Measurements from ENCODE around the gene ADM2. TPM values are rescaled to one million over a fixed set of nuclear protein-coding genes. Genes with fewer than 3 reads are reported as not detected.

Gene ADM2
- total RNA-seq, 1 donor from 2014 or later = 23.0 TPM

- Histone ChIP-seq H2AFZ (ENCODE audit: low read depth, low read length) (no peak overlapping the region), H4K20me1 (ENCODE audit: insufficient read depth, low read length) (no peaks in the 10 kb centered on the region), H3K4me2 (ENCODE audit: low read length) (no peak overlapping the region), H3K27me3 (ENCODE audit: insufficient read depth, low read length) (no peaks in the 10 kb centered on the region), H3K79me2 (ENCODE audit: insufficient read depth, low read length) (no peaks in the 10 kb centered on the region), H3K36me3 (ENCODE audit: insufficient read depth, low read length) (peaks cover 8% of the 10 kb centered on the region), H3K4me3 (ENCODE audit: insufficient read depth, low read depth, low read length) (no peak overlapping the region), H3K9ac (ENCODE audit: low read length) (no peak overlapping the region), H3K9me3 (ENCODE audit: insufficient read depth, low read depth, low read length) (no peaks in the 10 kb centered on the region), H3K4me1 (ENCODE audit: insufficient read depth, low read length) (no peaks in the 10 kb centered on the region), H3K27ac (ENCODE audit: low read depth, low read length) (no peak overlapping the region)
- Mint-ChIP-seq H3K4me3 (ENCODE audit: unreplicated experiment) (no peak overlapping the region), H3K27me3 (ENCODE audit: low read depth, unreplicated experiment) (no peaks in the 10 kb centered on the region), H3K4me1 (ENCODE audit: low read depth, unreplicated experiment) (no peaks in the 10 kb centered on the region), H3K9me3 (ENCODE audit: unreplicated experiment) (no peaks in the 10 kb centered on the region), H3K36me3 (ENCODE audit: low read depth, unreplicated experiment) (peaks cover 13% of the 10 kb centered on the region), H3K27ac (ENCODE audit: unreplicated experiment) (no peak overlapping the region)
- DNase-seq (ENCODE audit: low read depth) (no peak), FAIRE-seq (no peak)
- no peak for TF ChIP-seq EZH2 (IDR thresholded peaks at IDR 0.05; ENCODE audit: insufficient read depth, low read length)
- TF ChIP-seq CTCF (IDR thresholded peaks at IDR 0.05; ENCODE audit: insufficient read depth, low read depth, low read length) = no peak
These were observed 24.7 kb upstream of the ADM2 start for GRCh38 chr22:50456466-50457234.

GRCh38 chr22:50459016-50459415, 22.3 kb upstream of the ADM2 start:
- Histone ChIP-seq H2AFZ (ENCODE audit: low read depth, low read length) (no peak overlapping the region), H3K79me2 (ENCODE audit: insufficient read depth, low read length) (no peaks in the 10 kb centered on the region), H3K4me2 (ENCODE audit: low read length) (no peak overlapping the region), H3K9ac (ENCODE audit: low read length) (no peak overlapping the region), H3K4me1 (ENCODE audit: insufficient read depth, low read length) (no peaks in the 10 kb centered on the region), H3K27ac (ENCODE audit: low read depth, low read length) (no peak overlapping the region), H3K9me3 (ENCODE audit: insufficient read depth, low read depth, low read length) (no peaks in the 10 kb centered on the region), H3K27me3 (ENCODE audit: insufficient read depth, low read length) (no peaks in the 10 kb centered on the region), H4K20me1 (ENCODE audit: insufficient read depth, low read length) (peaks cover 9% of the 10 kb centered on the region), H3K36me3 (ENCODE audit: insufficient read depth, low read length) (peaks cover 10% of the 10 kb centered on the region), H3K4me3 (ENCODE audit: insufficient read depth, low read depth, low read length) (no peak overlapping the region)
- no peak overlapping the region for H3K4me3 Mint-ChIP-seq (ENCODE audit: unreplicated experiment)
- H3K36me3 Mint-ChIP-seq (ENCODE audit: low read depth, unreplicated experiment) = peaks cover 13% of the 10 kb centered on the region
- H3K9me3 Mint-ChIP-seq (ENCODE audit: unreplicated experiment) = no peaks in the 10 kb centered on the region
- DNase-seq (ENCODE audit: low read depth) (no peak), FAIRE-seq (no peak)
- TF ChIP-seq EZH2 (IDR thresholded peaks at IDR 0.05; ENCODE audit: insufficient read depth, low read length) = no peak
- no peak for TF ChIP-seq CTCF (IDR thresholded peaks at IDR 0.05; ENCODE audit: insufficient read depth, low read depth, low read length)
- no peak overlapping the region for H3K27ac Mint-ChIP-seq (ENCODE audit: unreplicated experiment)
- H3K4me1 Mint-ChIP-seq (ENCODE audit: low read depth, unreplicated experiment) = no peaks in the 10 kb centered on the region
- no peaks in the 10 kb centered on the region for H3K27me3 Mint-ChIP-seq (ENCODE audit: low read depth, unreplicated experiment)

- Histone ChIP-seq H3K27ac (ENCODE audit: low read depth, low read length) (no peak overlapping the region), H3K27me3 (ENCODE audit: insufficient read depth, low read length) (no peaks in the 10 kb centered on the region), H2AFZ (ENCODE audit: low read depth, low read length) (no peak overlapping the region), H3K4me1 (ENCODE audit: insufficient read depth, low read length) (no peaks in the 10 kb centered on the region), H3K4me2 (ENCODE audit: low read length) (no peak overlapping the region), H3K9me3 (ENCODE audit: insufficient read depth, low read depth, low read length) (no peaks in the 10 kb centered on the region), H4K20me1 (ENCODE audit: insufficient read depth, low read length) (peaks cover 9% of the 10 kb centered on the region), H3K36me3 (ENCODE audit: insufficient read depth, low read length) (peaks cover 7% of the 10 kb centered on the region), H3K79me2 (ENCODE audit: insufficient read depth, low read length) (no peaks in the 10 kb centered on the region), H3K4me3 (ENCODE audit: insufficient read depth, low read depth, low read length) (no peak overlapping the region), H3K9ac (ENCODE audit: low read length) (no peak overlapping the region)
- no peaks in the 10 kb centered on the region for H3K9me3 Mint-ChIP-seq (ENCODE audit: unreplicated experiment)
- H3K36me3 Mint-ChIP-seq (ENCODE audit: low read depth, unreplicated experiment) = peaks cover 13% of the 10 kb centered on the region
- no peak overlapping the region for H3K4me3 Mint-ChIP-seq (ENCODE audit: unreplicated experiment)
- no peak for FAIRE-seq
- H3K4me1 Mint-ChIP-seq (ENCODE audit: low read depth, unreplicated experiment) = no peaks in the 10 kb centered on the region
- no peak for DNase-seq (ENCODE audit: low read depth)
- no peaks in the 10 kb centered on the region for H3K27me3 Mint-ChIP-seq (ENCODE audit: low read depth, unreplicated experiment)
- H3K27ac Mint-ChIP-seq (ENCODE audit: unreplicated experiment) = no peak overlapping the region
- TF ChIP-seq EZH2 (IDR thresholded peaks at IDR 0.05; ENCODE audit: insufficient read depth, low read length) (no peak), CTCF (IDR thresholded peaks at IDR 0.05; ENCODE audit: insufficient read depth, low read depth, low read length) (no peak)
These were observed 21.7 kb upstream of the ADM2 start for GRCh38 chr22:50459496-50460140.
